GM11168 (cell line): ENCODE results near the gene ASPG.

ENCODE experiments used
- in situ Hi-C: fragments of 300-500 bp; cut with MboI; formaldehyde crosslinking; loops from one replicate; pipeline ENCODE4 v1.12.0; 2022; ENCODE audit warnings: low sequenced_read_pairs; ENCODE audit not compliant: unreplicated experiment

ASPG gene

GRCh38 chr14:104115131-104115600, 29.7 kb downstream of the ASPG start:
- in situ Hi-C loops, result no loop called here

GRCh38 chr14:104115691-104116287, 30.3 kb downstream of the ASPG start:
- in situ Hi-C loops, result no loop called here

GRCh38 chr14:104116288-104116755, 30.8 kb downstream of the ASPG start:
- in situ Hi-C loops, result no loop called here

GRCh38 chr14:104116756-104117340, 31.3 kb downstream of the ASPG start:
- in situ Hi-C loops, result no loop called here

GRCh38 chr14:104117341-104118005, 32.0 kb downstream of the ASPG start:
- in situ Hi-C loops, result no loop called here

- in situ Hi-C loops, result no loop called here
Measured at GRCh38 chr14:104118006-104118844, 32.7 kb downstream of the ASPG start.

- in situ Hi-C loops, result no loop called here
Measured at GRCh38 chr14:104119119-104119487, 33.6 kb downstream of the ASPG start.

GRCh38 chr14:104119488-104120251, 34.2 kb downstream of the ASPG start:
- in situ Hi-C loops, result no loop called here

- in situ Hi-C loops, result no loop called here
Measured at GRCh38 chr14:104120281-104120741, 34.8 kb downstream of the ASPG start.

GRCh38 chr14:104121142-104121541, 35.6 kb downstream of the ASPG start:
- in situ Hi-C loops, result no loop called here

GRCh38 chr14:104123879-104124278, 38.4 kb downstream of the ASPG start:
- in situ Hi-C loops, result no loop called here

- in situ Hi-C loops, result loop anchor here (25.0 kb wide), 1 partner anchor 512 kb away; no protein-coding TSS in a partner anchor
Measured at GRCh38 chr14:104125011-104125410, 39.5 kb downstream of the ASPG start.

GRCh38 chr14:104126753-104127152, 41.3 kb downstream of the ASPG start:
- in situ Hi-C loops, result loop anchor here (25.0 kb wide), 1 partner anchor 511 kb away; no protein-coding TSS in a partner anchor

GRCh38 chr14:104128981-104129380, 43.5 kb downstream of the ASPG start:
- in situ Hi-C loops, result loop anchor here (25.0 kb wide), 1 partner anchor 508 kb away; no protein-coding TSS in a partner anchor

GRCh38 chr14:104129556-104129955, 44.1 kb downstream of the ASPG start:
- in situ Hi-C loops, result loop anchor here (25.0 kb wide), 1 partner anchor 508 kb away; no protein-coding TSS in a partner anchor

- in situ Hi-C loops, result loop anchor here (25.0 kb wide), 1 partner anchor 506 kb away; no protein-coding TSS in a partner anchor
Measured at GRCh38 chr14:104130974-104131651, 45.6 kb downstream of the ASPG start.

- in situ Hi-C loops, result loop anchor here (25.0 kb wide), 1 partner anchor 505 kb away; no protein-coding TSS in a partner anchor
Measured at GRCh38 chr14:104131968-104132732, 46.6 kb downstream of the ASPG start.

GRCh38 chr14:104132981-104133380, 47.5 kb downstream of the ASPG start:
- in situ Hi-C loops, result loop anchor here (25.0 kb wide), 1 partner anchor 504 kb away; no protein-coding TSS in a partner anchor
